GM06990 (cell line): Measurements from ENCODE around the gene ZNF460.

ENCODE experiments used
- DNase-seq: peaks from one replicate; pipeline ENCODE4 v3.0.0-alpha.2; 2011; ENCODE audit not compliant: insufficient read length; ENCODE audit errors: extremely low read depth
- H3K27me3 ChIP-seq: replicated peaks from 2 replicates; pipeline ENCODE4 v1.6.0; 2011; ENCODE audit warnings: low read length; ENCODE audit not compliant: control insufficient read depth, insufficient read depth
- H3K36me3 ChIP-seq: 2 replicates; pipeline ENCODE4 v1.5.1; 2011; ENCODE audit warnings: low read length; ENCODE audit not compliant: control insufficient read depth, insufficient read depth
- H3K4me3 ChIP-seq: replicated peaks from 2 replicates; pipeline ENCODE4 v1.5.1; 2011; ENCODE audit warnings: low read depth, mild to moderate bottlenecking, control low read depth, low read length
- TF ChIP-seq, protein P1 (sequence below): IDR thresholded peaks from 2 replicates; pipeline ENCODE4 v1.5.1; 2011; ENCODE audit warnings: low read length, control low read depth, mild to moderate bottlenecking, inconsistent platforms; ENCODE audit not compliant: insufficient read depth, poor library complexity, severe bottlenecking

ZNF460 gene

GRCh38 chr19:57241176-57241575 lies 39.1 kb upstream of the ZNF460 start:
- TF ChIP-seq, protein P1, sequence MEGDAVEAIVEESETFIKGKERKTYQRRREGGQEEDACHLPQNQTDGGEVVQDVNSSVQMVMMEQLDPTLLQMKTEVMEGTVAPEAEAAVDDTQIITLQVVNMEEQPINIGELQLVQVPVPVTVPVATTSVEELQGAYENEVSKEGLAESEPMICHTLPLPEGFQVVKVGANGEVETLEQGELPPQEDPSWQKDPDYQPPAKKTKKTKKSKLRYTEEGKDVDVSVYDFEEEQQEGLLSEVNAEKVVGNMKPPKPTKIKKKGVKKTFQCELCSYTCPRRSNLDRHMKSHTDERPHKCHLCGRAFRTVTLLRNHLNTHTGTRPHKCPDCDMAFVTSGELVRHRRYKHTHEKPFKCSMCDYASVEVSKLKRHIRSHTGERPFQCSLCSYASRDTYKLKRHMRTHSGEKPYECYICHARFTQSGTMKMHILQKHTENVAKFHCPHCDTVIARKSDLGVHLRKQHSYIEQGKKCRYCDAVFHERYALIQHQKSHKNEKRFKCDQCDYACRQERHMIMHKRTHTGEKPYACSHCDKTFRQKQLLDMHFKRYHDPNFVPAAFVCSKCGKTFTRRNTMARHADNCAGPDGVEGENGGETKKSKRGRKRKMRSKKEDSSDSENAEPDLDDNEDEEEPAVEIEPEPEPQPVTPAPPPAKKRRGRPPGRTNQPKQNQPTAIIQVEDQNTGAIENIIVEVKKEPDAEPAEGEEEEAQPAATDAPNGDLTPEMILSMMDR = no peak
- peaks cover 10% of the 10 kb centered on the region for H3K36me3 ChIP-seq
- DNase-seq = no peak
- H3K27me3 ChIP-seq = no peaks in the 10 kb centered on the region
- H3K4me3 ChIP-seq = peak overlapping the region; percentile 88

DNA sequence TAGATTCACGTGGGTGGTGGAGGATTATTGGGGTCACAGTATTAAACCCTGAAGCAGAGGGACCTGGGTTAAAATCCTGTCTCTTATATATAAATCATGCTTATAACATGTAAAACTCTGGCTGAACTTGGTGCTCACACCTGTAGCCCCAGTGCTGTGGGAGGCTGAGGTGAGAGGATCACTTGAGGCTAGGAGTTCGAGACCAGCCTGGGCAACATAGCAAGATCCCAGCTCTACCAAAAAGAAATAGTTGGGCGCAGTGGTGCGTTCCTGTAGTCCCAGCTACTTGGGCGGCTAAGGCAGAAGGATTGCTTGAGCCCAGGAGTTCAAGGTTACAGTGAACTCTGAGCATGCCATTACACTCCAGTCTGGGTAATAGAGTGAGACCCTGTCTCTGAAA lies 37.5 kb upstream of the ZNF460 start:
- no peak overlapping the region for H3K4me3 ChIP-seq
- DNase-seq = no peak
- H3K36me3 ChIP-seq = peaks cover 15% of the 10 kb centered on the region
- no peaks in the 10 kb centered on the region for H3K27me3 ChIP-seq
- TF ChIP-seq, protein P1 = no peak

- TF ChIP-seq, protein P1 = no peak
- DNase-seq = no peak
- Histone ChIP-seq H3K36me3 (peaks cover 22% of the 10 kb centered on the region), H3K27me3 (no peaks in the 10 kb centered on the region), H3K4me3 (no peak overlapping the region)
Measured at GRCh38 chr19:57244513-57244912, 35.8 kb upstream of the ZNF460 start.

DNA sequence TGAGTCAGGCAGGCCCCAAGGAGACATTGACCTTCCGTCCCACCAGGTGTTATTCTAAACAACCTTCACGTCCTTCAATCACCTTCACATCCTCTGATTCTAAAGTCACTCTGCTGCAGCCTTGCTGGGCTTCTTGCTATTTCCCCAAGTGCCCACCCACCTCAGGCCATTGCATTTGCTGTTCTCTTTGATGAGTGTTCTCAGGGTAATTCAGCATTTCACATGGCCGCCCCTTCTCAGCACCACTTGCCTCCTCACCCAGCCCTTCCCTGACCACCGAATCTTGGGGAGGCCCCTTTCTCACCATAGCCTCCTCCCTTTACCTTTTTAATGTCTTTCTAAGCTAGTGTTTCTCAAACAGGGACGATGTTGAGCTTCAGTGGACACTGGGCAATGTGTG lies 35.2 kb upstream of the ZNF460 start:
- Histone ChIP-seq H3K27me3 (no peaks in the 10 kb centered on the region), H3K4me3 (no peak overlapping the region), H3K36me3 (peaks cover 22% of the 10 kb centered on the region)
- TF ChIP-seq, protein P1 = no peak
- DNase-seq = no peak

GRCh38 chr19:57245959-57246358 lies 34.3 kb upstream of the ZNF460 start:
- no peak for DNase-seq
- TF ChIP-seq, protein P1 = no peak
- Histone ChIP-seq H3K27me3 (no peaks in the 10 kb centered on the region), H3K36me3 (peaks cover 22% of the 10 kb centered on the region), H3K4me3 (no peak overlapping the region)

DNA sequence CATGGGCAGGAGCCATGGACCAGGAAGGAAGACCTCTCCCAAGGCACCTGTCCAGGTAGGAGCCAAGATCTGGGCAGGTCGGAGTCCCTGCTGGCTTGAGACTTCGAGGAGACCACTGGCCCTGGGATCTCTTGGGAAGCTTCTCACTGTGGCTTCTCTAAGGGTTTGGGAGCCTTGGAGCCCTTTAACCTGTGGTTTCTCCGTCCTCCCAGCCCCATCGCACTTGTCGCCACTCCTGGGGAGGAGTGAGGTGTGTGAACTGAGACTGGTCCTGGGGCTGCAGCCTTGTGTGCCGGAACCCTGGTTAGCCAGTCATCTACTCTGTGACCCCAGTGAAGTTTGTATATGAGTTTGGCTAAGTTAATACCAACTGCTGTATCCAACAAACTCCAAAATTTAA lies 31.6 kb upstream of the ZNF460 start:
- TF ChIP-seq, protein P1 = no peak
- no peak overlapping the region for H3K4me3 ChIP-seq
- no peak for DNase-seq
- peaks cover 29% of the 10 kb centered on the region for H3K36me3 ChIP-seq
- no peaks in the 10 kb centered on the region for H3K27me3 ChIP-seq
